ENCODE results near the gene MCOLN2.

GRCh38 chr1:84929581-84929980, 67.3 kb downstream of the MCOLN2 start:
- TF ChIP-seq CTCF (IDR thresholded peaks at IDR 0.05; ENCODE audit: low read length) (no peak), EZH2 (IDR thresholded peaks at IDR 0.05; ENCODE audit: borderline replicate concordance, low read length) (no peak)
